Activated CD4-positive, CD25-positive, alpha-beta regulatory T cell treated with anti-CD3 and anti-CD28 coated beads, Interleukin-2, amount 50 U/mL, for 16 hours (primary cell): ENCODE measurements around the gene NHLRC1.

Source experiments
- DNase-seq: peaks from one replicate; pipeline ENCODE4 v3.0.0-alpha.2; 2020; ENCODE audit warnings: low read depth, low spot score

Gene NHLRC1

GRCh38 chr6:18139935-18140621 is 17.6 kb upstream of the NHLRC1 start:
- DNase-seq: no peak

- DNase-seq: no peak
These were observed 16.4 kb upstream of the NHLRC1 start for GRCh38 chr6:18138906-18139305.

- DNase-seq: no peak
These were observed 13.8 kb upstream of the NHLRC1 start for GRCh38 chr6:18136260-18136659.

- no peak for DNase-seq
These were observed 12.7 kb upstream of the NHLRC1 start for GRCh38 chr6:18135171-18135570.

- DNase-seq: no peak
These were observed 9.9 kb upstream of the NHLRC1 start for GRCh38 chr6:18132346-18132745.

GRCh38 chr6:18126121-18126520 is 3.6 kb upstream of the NHLRC1 start:
- DNase-seq: no peak

- no peak for DNase-seq
These were observed 823 bp downstream of the NHLRC1 start for GRCh38 chr6:18121580-18122127.

GRCh38 chr6:18119236-18119635 is 3.2 kb downstream of the NHLRC1 start:
- no peak for DNase-seq

- DNase-seq: no peak
These were observed 4.1 kb downstream of the NHLRC1 start for GRCh38 chr6:18118330-18118729.

- DNase-seq: no peak
These were observed 5.3 kb downstream of the NHLRC1 start for GRCh38 chr6:18117136-18117535.

GRCh38 chr6:18115356-18115755 is 7.1 kb downstream of the NHLRC1 start:
- no peak for DNase-seq

- DNase-seq: no peak
These were observed 12.3 kb downstream of the NHLRC1 start for GRCh38 chr6:18110162-18110561.

GRCh38 chr6:18107061-18107460 is 15.4 kb downstream of the NHLRC1 start:
- DNase-seq: no peak

GRCh38 chr6:18102783-18103509 is 19.5 kb downstream of the NHLRC1 start:
- no peak for DNase-seq

GRCh38 chr6:18101873-18102272 is 20.6 kb downstream of the NHLRC1 start:
- no peak for DNase-seq

GRCh38 chr6:18101271-18101670 is 21.2 kb downstream of the NHLRC1 start:
- DNase-seq: no peak

- DNase-seq: no peak
These were observed 22.2 kb downstream of the NHLRC1 start for GRCh38 chr6:18100296-18100695.

GRCh38 chr6:18099511-18099910 is 23.0 kb downstream of the NHLRC1 start:
- no peak for DNase-seq

GRCh38 chr6:18096423-18096822 is 26.1 kb downstream of the NHLRC1 start:
- DNase-seq: no peak

- no peak for DNase-seq
These were observed 31.1 kb downstream of the NHLRC1 start for GRCh38 chr6:18091382-18091781.

- DNase-seq: no peak
These were observed 32.1 kb downstream of the NHLRC1 start for GRCh38 chr6:18090349-18090786.

- no peak for DNase-seq
These were observed 33.8 kb downstream of the NHLRC1 start for GRCh38 chr6:18088419-18089296.
